Erythroblast (primary cell): ENCODE measurements around the gene FMNL3.
A peak's percentile ranks its signal among the peaks of the same experiment; 100 is the strongest.
"Not testable (repeated sequence)": the region's sequence is repeated elsewhere in the genome, so short reads cannot be mapped to it uniquely, and the experiment has no call there.

Experiments
- DNase-seq, 2 experiments: peaks; one replicate each; lab custom pipeline; 2025; lab: John Stamatoyannopoulos, UW
- GATA1 ChIP-seq: IDR thresholded peaks from 2 replicates; pipeline ENCODE4 v1.6.1; 2011; ENCODE audit warnings: low read depth, mild to moderate bottlenecking, control low read depth, low read length, moderate library complexity
- POLR2A ChIP-seq: IDR thresholded peaks from 2 replicates; pipeline ENCODE4 v1.6.1; 2011; ENCODE audit warnings: mild to moderate bottlenecking, low read length

The FMNL3 gene, protein sequence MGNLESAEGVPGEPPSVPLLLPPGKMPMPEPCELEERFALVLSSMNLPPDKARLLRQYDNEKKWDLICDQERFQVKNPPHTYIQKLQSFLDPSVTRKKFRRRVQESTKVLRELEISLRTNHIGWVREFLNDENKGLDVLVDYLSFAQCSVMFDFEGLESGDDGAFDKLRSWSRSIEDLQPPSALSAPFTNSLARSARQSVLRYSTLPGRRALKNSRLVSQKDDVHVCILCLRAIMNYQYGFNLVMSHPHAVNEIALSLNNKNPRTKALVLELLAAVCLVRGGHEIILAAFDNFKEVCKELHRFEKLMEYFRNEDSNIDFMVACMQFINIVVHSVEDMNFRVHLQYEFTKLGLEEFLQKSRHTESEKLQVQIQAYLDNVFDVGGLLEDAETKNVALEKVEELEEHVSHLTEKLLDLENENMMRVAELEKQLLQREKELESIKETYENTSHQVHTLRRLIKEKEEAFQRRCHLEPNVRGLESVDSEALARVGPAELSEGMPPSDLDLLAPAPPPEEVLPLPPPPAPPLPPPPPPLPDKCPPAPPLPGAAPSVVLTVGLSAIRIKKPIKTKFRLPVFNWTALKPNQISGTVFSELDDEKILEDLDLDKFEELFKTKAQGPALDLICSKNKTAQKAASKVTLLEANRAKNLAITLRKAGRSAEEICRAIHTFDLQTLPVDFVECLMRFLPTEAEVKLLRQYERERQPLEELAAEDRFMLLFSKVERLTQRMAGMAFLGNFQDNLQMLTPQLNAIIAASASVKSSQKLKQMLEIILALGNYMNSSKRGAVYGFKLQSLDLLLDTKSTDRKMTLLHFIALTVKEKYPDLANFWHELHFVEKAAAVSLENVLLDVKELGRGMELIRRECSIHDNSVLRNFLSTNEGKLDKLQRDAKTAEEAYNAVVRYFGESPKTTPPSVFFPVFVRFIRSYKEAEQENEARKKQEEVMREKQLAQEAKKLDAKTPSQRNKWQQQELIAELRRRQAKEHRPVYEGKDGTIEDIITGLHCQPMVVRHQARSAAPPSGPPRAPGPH

GRCh38 chr12:49707128-49707811 lies at the start of gene FMNL3:
TSS of gene FMNL3 (minus strand) at chr12:49707405. CDS start at chr12:49707180, 225 bp downstream.
- peak; percentile 96 to 99 for DNase-seq
- no peak for TF ChIP-seq GATA1
- TF ChIP-seq POLR2A: peak; percentile 47

GRCh38 chr12:49750996-49751393 lies 43.8 kb upstream of the FMNL3 start:
- no peak for TF ChIP-seq GATA1
- no peak for TF ChIP-seq POLR2A
- no peak for DNase-seq

GRCh38 chr12:49750027-49750995 lies 43.1 kb upstream of the FMNL3 start:
- TF ChIP-seq GATA1 (no peak), POLR2A (no peak)
- peak; percentile 80 to 93 for DNase-seq

GRCh38 chr12:49748800-49749199 lies 41.6 kb upstream of the FMNL3 start:
- TF ChIP-seq GATA1 (no peak), POLR2A (no peak)
- peak in 1 of 2 experiments; percentile 51 for DNase-seq

GRCh38 chr12:49748306-49748705 lies 41.1 kb upstream of the FMNL3 start:
- peak in 1 of 2 experiments; percentile 66 for DNase-seq
- TF ChIP-seq GATA1: no peak

- TF ChIP-seq GATA1 (no peak), POLR2A (no peak)
- DNase-seq: peak; percentile 17 to 44
Measured at GRCh38 chr12:49744363-49744885, 37.2 kb upstream of the FMNL3 start.

GRCh38 chr12:49741882-49742620 lies 34.8 kb upstream of the FMNL3 start:
- DNase-seq: peak; percentile 94 to 97
- TF ChIP-seq GATA1 (no peak), POLR2A (no peak)

GRCh38 chr12:49740930-49741881 lies 34.0 kb upstream of the FMNL3 start, which contains the start of gene TMBIM6:
TSS of gene TMBIM6 (plus strand) at chr12:49741557. CDS start at chr12:49752494, 10,937 bp downstream.
- peak; percentile 100 for DNase-seq
- TF ChIP-seq GATA1 (no peak), POLR2A (peak; percentile 100)

- not testable (repeated sequence) for DNase-seq
Measured at GRCh38 chr12:49740277-49740676, 33.1 kb upstream of the FMNL3 start.

GRCh38 chr12:49738721-49739120 lies 31.5 kb upstream of the FMNL3 start:
- not testable (repeated sequence) for DNase-seq

DNA sequence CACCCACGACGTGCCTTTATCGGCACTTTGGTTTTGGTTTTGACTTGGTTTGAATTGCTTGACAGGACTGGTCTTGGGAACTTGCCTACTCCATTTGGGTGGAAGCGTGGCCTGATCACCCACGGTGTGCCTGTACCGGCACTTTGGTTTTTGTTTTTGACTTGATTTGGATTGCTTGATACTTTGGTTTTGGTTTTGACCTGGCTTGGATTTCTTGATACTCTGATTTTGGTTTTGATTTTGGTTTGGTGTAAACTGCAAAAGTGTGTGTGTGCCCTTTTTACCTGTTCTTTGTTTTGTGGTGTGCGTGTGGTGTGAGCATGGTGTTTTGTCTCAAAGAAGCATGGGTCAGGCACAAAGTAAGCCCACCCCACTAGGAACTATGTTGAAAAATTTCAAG lies 27.7 kb upstream of the FMNL3 start:
- DNase-seq: not testable (repeated sequence)
